DMS53 (cell line): Measurements from ENCODE around the gene GNAI2.
A peak's percentile ranks its signal among the peaks of the same experiment; 100 is the strongest.
"Not testable (repeated sequence)": the region's sequence is repeated elsewhere in the genome, so short reads cannot be mapped to it uniquely, and the experiment has no call there.

Source experiments
- DNase-seq: peaks from one replicate; lab custom pipeline; 2025; lab: John Stamatoyannopoulos, UW

Gene GNAI2

GRCh38 chr3:50204804-50205412 lies 31.1 kb upstream of the GNAI2 start, which contains the start of gene SLC38A3:
SLC38A3 (plus strand) TSS chr3:50205271; CDS start chr3:50214200, 8,929 bp downstream.
- DNase-seq: peak; percentile 50

- DNase-seq: peak; percentile 63
These were observed 30.4 kb upstream of the GNAI2 start for GRCh38 chr3:50205413-50206276.

GRCh38 chr3:50207359-50208042 lies 28.5 kb upstream of the GNAI2 start:
- DNase-seq: no peak

- no peak for DNase-seq
These were observed 27.2 kb upstream of the GNAI2 start for GRCh38 chr3:50208677-50209344.

- DNase-seq: no peak
These were observed 25.9 kb upstream of the GNAI2 start for GRCh38 chr3:50210176-50210509.

GRCh38 chr3:50210510-50211367 lies 25.3 kb upstream of the GNAI2 start:
- DNase-seq: peak; percentile 77

GRCh38 chr3:50211368-50211717 lies 24.7 kb upstream of the GNAI2 start:
- not testable (repeated sequence) for DNase-seq

- DNase-seq: no peak
These were observed 24.1 kb upstream of the GNAI2 start for GRCh38 chr3:50211930-50212329.

- no peak for DNase-seq
These were observed 23.5 kb upstream of the GNAI2 start for GRCh38 chr3:50212502-50212901.

GRCh38 chr3:50212971-50213370 lies 23.0 kb upstream of the GNAI2 start:
- DNase-seq: no peak

- no peak for DNase-seq
These were observed 22.6 kb upstream of the GNAI2 start for GRCh38 chr3:50213373-50213772.

- no peak for DNase-seq
These were observed 21.2 kb upstream of the GNAI2 start for GRCh38 chr3:50214824-50215223.

- DNase-seq: no peak
These were observed 20.5 kb upstream of the GNAI2 start for GRCh38 chr3:50215529-50215928.

- DNase-seq: no peak
These were observed 18.3 kb upstream of the GNAI2 start for GRCh38 chr3:50217681-50218080.

- DNase-seq: no peak
These were observed 17.6 kb upstream of the GNAI2 start for GRCh38 chr3:50218448-50218847.

- no peak for DNase-seq
These were observed 16.7 kb upstream of the GNAI2 start for GRCh38 chr3:50219285-50219684.

- no peak for DNase-seq
These were observed 15.9 kb upstream of the GNAI2 start for GRCh38 chr3:50220109-50220508.

GRCh38 chr3:50221051-50221410 lies 15.0 kb upstream of the GNAI2 start:
- no peak for DNase-seq

- peak; percentile 7 for DNase-seq
These were observed 14.4 kb upstream of the GNAI2 start for GRCh38 chr3:50221411-50222168.

- peak; percentile 11 for DNase-seq
These were observed 13.9 kb upstream of the GNAI2 start for GRCh38 chr3:50222169-50222528.

GRCh38 chr3:50224639-50225038 lies 11.4 kb upstream of the GNAI2 start:
- no peak for DNase-seq
